T-helper 1 cell treated with Interleukin-12 subunit alpha and Interleukin-12 subunit beta and Interleukin-4 antibody, amounts not matched to agents 30 ng/mL and 1 ng/mL, for 36 hours (primary cell): ENCODE measurements around the gene TUBB1. TPM values are rescaled to one million over a fixed set of nuclear protein-coding genes. Genes with fewer than 3 reads are reported as not detected.

Experiments used
- intact Hi-C: fragments of 100-400 bp; cut with micrococcal nuclease; formaldehyde crosslinking; loops from one replicate; pipeline ENCODE4 v1.15.1; 2024
- total RNA-seq: library from RNA; stranded (reverse); gene quantifications from 2 replicates; pipeline ENCODE4 v1.2.3, GENCODE V29; 2022

TUBB1 gene
- total RNA-seq, 1 donor from 2014 or later: not detected

GRCh38 chr20:59037386-59037785 is 18.2 kb downstream of the TUBB1 start:
- intact Hi-C loops: no loop called here

DNA sequence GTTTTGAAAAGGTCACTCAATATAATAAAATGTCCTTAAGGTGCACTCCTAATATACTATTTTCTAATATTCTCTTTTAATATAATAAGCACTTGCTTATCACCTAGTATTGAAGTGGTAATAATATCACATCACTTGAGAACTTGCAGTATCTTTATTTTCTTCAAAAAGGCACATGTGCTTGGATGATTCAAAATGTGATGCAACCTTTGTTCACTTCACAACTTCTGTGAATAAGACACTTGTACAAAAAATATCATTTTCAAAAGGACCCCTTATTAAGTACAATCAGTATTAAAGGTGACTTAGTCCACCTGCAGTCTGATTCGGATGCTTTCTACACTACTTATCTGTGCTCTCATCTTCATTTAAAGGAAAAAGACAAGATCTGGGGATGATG is 20.0 kb downstream of the TUBB1 start:
- intact Hi-C loops: no loop called here

DNA sequence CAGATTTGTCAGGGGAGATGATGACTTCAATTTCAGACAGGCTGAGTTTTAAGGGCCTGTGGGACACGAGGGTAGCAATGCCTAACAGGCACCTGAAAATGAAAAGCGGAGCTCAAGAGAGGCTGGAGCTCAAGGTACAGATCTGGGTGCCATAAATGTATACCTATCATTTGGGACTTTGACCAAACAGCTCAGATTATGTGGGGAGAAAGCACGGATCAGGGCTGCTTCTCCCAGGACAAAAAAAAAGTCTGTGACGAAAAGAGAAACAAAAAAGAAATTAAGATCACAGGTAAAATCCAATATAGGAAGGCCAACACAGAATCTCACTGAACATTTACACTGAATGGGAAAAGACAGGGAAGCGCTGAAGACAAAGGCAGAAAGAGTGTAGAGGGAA is 21.4 kb downstream of the TUBB1 start:
- intact Hi-C loops: loop anchor here (5.0 kb wide), 1 partner anchor 1648 kb away; the partner anchor contains the start of gene RBM38

- intact Hi-C loops: loop anchor here (5.0 kb wide), 1 partner anchor 1649 kb away; the partner anchor contains the start of gene RBM38
These were observed 22.3 kb downstream of the TUBB1 start for GRCh38 chr20:59041487-59041886.

DNA sequence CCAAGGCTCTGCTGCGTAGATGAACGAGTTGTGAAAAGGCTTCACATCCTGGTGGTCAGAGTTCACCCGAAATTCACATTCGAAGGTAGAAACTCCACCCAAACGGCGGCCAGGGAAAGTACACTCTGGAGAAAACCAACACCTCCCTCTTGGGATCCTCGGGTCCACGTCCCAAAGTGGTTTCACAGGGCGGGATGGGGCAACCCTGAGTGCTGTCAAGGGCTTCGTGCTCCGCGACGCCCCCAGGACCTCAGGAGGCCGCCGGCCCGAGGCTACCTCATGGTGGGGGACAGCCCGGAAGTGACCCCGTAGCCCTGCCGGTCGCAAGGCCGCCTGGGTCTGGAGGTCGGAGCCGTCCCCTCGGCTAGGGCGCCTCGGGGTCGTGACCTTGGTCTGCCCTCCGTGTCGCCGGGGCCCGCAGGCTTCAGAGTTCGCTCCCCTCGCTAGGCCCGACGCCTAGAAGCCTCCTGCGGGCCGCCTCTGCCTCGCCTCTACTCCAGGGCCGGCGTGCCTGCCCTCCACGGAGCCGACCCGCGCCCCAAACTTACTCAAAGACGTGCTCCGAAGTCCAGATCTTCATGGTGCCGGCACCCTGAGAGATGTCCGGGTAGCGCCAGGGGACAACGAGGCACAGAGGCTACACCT is 23.0 kb downstream of the TUBB1 start, which contains the start of gene PRELID3B:
PRELID3B (minus strand) TSS at position 636 of the 645 bp plus-strand sequence; CDS start at position 580, 56 bp downstream.
- intact Hi-C loops: loop anchor here (1.0 to 5.0 kb wide), 5 partner anchors 10 to 1650 kb away; partner anchors contain the start of genes ATP5F1E, NELFCD, RBM38 and VAPB

DNA sequence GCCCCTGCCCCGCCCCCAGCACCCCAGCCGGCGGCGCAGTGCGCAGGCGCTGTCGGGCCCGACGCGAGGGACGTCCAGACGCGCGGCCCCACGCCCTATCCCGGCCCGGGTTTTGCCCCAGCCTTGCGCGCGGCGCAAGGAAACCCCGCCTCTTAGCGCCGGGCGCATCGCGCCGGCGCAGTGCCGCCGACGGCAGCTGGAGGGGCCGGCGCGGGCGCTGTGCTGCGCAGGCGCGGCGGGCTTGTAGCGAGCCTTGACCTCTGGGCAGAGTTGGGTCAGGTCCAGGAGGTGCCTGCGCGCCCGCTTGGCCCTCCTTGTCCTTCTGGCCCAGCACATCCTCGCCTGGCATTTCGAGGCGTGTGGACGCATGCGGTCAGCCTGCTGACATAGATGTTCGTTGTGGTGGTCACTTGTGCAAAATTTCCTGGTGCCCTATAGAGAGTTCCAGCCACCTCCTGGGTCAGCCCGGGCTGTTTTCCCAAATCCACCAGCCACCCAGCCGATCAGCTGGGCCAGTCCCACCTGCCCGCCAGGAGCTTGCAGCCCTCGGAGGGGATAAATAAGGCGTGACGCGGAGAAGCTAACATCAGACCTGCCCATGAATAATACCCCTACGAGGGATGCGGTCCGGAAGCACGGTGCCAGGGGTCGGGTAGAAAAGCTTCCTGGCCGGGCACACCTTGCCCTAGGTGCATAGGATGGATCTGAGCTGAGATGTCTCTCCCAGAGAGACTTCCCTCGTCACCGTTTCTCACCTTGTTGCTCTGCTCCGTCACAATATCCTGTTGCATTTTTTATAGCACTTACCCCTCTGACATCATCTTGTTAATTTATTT is 23.8 kb downstream of the TUBB1 start:
- intact Hi-C loops: loop anchor here (1.0 to 5.0 kb wide), 5 partner anchors 11 to 1651 kb away; partner anchors contain the start of genes ATP5F1E, NELFCD, RBM38 and VAPB

DNA sequence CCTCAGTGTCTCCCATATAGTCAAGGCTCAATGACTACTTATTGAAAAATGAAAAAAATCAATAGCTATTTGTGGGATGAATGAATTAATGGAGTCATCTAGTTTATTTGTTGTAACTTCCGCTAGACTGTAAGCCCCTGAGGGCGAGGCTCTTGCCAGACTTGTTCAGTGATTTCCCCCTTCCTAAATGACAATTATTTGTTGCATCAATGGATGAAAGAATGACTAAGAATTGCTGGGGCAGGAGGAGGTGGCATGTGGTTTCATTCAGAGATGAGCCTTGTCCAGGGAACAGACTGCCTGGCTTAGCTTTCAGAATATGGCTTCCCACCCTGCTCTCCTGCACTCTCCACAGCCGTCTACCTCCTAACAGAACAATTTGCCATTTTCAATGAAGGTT is 24.5 kb downstream of the TUBB1 start:
- intact Hi-C loops: loop anchor here (2.0 to 5.0 kb wide), 2 partner anchors 39 to 1651 kb away; partner anchors contain the start of gene RBM38

DNA sequence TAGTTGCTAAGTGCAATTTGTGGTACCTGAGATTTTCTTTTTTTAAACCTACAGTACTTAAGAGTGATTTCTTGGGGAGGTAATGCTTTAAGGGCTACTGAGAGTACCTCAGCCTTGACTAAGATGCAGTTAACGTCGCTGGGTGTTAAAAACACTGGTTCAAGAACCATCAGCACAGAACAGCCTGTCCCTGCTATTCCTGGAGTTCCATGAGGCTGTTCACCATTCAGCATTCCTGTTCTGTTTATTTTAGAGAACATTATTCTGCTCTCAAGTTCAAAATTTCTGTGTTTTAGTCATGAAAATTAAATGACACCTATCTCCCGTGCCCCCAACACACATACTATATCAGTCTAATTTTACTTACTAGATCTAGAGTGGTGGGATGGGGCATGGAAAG is 25.1 kb downstream of the TUBB1 start:
- intact Hi-C loops: loop anchor here (5.0 kb wide), 1 partner anchor 1652 kb away; the partner anchor contains the start of gene RBM38

- intact Hi-C loops: loop anchor here (5.0 kb wide), 1 partner anchor 1652 kb away; the partner anchor contains the start of gene RBM38
These were observed 25.6 kb downstream of the TUBB1 start for GRCh38 chr20:59044796-59045195.

- intact Hi-C loops: no loop called here
These were observed 27.6 kb downstream of the TUBB1 start for GRCh38 chr20:59046862-59047261.

GRCh38 chr20:59047938-59048680 is 28.9 kb downstream of the TUBB1 start:
- intact Hi-C loops: no loop called here

- intact Hi-C loops: no loop called here
These were observed 29.4 kb downstream of the TUBB1 start for GRCh38 chr20:59048681-59049030.

- intact Hi-C loops: no loop called here
These were observed 31.2 kb downstream of the TUBB1 start for GRCh38 chr20:59050437-59050836.

DNA sequence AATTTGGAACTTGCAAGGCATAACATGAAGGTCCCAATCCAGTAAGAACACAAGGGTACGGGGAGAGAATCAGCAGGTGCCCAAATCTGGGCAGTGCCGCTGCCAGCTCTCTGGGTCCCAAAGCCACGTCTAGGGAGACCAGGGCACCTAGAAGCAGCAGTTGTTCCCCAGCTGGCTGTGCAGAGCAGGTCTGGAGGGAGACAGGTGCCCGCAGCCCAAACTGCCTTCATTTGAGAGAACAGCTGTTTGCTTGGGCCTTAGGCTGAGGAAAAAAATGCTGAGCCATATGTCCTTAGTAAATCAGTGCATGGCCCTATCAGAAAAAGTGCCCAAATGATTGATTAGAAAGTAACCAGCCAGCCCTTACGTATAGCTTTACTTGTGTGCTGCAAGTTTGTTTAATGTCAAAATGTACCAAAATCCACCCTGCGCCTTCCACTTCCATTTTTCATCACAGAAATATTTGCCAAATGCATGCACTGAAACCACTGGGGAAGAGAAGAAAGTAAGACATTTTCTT is 32.5 kb downstream of the TUBB1 start:
- intact Hi-C loops: no loop called here

DNA sequence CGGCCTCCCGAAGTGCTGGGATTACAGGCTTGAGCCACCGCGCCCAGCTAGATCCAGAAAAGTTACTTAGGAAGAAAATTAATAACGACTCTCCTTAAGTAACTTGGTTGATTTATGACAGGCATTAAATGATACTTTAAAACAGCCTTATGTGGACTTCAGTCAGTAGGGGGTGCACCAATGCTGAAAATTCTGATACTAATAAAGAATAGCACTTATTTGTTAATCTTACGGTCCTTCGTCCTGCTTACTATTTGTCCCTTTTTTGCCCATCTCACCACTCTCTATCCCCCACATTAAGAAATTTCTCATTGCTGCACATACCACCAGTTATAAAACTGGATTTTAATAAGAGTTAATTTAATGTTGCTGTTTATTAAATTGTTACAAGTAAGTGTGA is 36.1 kb downstream of the TUBB1 start:
- intact Hi-C loops: loop anchor here (1.0 kb wide), 2 partner anchors 167 to 441 kb away; no protein-coding TSS in a partner anchor

GRCh38 chr20:59062081-59062480 is 42.9 kb downstream of the TUBB1 start:
- intact Hi-C loops: no loop called here

DNA sequence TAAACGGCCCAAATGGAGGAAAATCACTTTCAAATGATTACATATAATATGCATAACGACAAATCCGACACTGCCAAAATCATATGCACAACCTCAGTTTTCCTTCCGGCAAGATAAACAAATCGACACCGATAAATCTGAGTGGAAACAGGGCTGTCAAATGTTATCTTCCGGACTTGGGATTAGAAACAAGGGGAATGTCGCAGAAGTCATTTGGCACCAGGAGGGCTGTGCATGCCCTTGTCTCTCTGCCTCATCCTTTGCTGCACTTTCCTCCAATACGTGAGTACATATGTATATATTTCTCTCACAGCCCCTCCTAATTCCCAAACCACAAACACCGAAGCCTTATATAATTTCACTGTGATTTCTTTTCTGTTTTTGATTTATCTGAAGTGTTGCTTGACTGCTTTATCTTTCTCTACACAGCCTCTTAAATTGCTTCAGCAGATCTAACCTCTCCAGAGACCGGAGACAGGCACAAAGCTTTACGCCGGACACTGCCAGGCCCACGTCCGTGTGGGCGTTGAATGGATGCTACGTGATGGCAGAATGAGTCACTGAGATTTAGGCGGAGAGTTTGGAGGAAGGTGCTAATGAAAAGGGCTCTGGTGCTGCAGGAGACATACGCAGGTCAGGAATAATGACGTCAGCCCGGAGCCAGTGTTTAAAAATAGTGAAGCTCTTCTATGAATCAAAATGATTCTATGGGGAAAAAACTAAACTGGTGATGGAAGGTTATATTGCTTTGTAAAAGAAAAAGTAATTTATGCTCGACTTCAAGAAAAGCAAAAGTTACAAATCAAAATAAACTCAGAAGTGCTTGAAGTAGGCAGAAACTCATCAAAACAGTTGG is 44.4 kb downstream of the TUBB1 start:
- intact Hi-C loops: no loop called here

DNA sequence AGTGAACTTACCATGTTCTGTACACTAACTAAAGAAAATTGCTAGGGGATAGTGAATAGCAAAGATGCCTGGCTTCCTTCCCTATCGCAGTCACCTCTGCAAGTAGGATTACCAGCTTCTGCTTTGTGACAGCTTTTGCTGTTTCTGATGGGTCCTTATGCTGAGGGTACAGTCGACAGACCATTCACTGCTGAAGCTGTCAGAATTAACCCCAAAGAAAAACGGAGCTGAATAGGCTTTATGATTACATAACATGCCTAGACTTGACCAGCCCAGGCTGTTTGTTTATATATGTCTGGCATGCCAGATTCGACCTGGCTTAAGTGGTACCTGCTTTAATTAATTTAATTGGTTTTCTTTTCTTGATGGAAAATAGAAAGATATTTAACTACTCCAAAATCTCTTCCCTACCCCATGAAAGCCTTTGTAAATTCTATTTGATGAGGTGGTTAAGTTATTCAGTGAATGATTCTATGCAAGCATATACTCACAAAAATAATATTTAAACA is 45.0 kb downstream of the TUBB1 start:
- intact Hi-C loops: no loop called here

GRCh38 chr20:59068534-59068933 is 49.3 kb downstream of the TUBB1 start:
- intact Hi-C loops: no loop called here

DNA sequence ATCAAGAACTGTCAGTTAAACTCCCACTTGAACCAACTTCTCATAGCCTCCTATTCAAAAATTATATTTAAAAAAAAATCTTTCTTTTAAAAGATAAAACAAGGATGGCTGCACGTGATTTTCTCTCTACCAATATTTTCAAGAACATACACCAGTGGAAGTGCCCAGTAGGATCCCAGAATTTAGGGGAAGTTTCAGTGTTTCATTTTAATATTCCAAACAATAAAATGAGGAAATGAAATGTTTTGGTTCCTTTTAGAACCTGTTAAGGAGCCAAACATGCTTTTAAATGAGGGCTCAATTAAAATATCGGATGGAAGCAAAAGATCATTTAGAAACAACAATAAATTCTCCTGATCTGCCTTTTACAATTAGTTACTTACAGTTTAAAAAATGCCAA is 49.8 kb downstream of the TUBB1 start:
- intact Hi-C loops: no loop called here
